Stimulated activated effector memory CD8-positive, alpha-beta T cell treated with anti-CD3 and anti-CD28 coated beads, Interleukin-12 subunit alpha, Interleukin-12 subunit beta, amount 100 ng/mL, for 72 hours (primary cell): ENCODE results near the gene SKAP1.
A peak's percentile ranks its signal among the peaks of the same experiment; 100 is the strongest.

Experiments used
- ATAC-seq: fragments of 150-1000 bp; cut with Tn5 transposase; 2 replicates; pipeline ENCODE4 v1.10.0; 2021
- DNase-seq, 2 donors: peaks; one replicate each; pipeline ENCODE4 v3.0.0; 2021 to 2022; ENCODE audit warnings: low spot score in 2 of 2
- H3K27ac Mint-ChIP-seq: one replicate; pipeline ENCODE4 v1.8.0; 2022; ENCODE audit warnings: mild to moderate bottlenecking, mixed read lengths
- H3K36me3 Mint-ChIP-seq: one replicate; pipeline ENCODE4 v1.8.0; 2022; ENCODE audit warnings: mild to moderate bottlenecking, mixed read lengths
- H3K4me1 Mint-ChIP-seq: one replicate; pipeline ENCODE4 v1.8.0; 2022; ENCODE audit warnings: mixed read lengths
- H3K4me3 Mint-ChIP-seq: one replicate; pipeline ENCODE4 v1.8.0; 2022; ENCODE audit warnings: mild to moderate bottlenecking, mixed read lengths
- H3K9me3 Mint-ChIP-seq: one replicate; pipeline ENCODE4 v1.8.0; 2022; ENCODE audit warnings: mixed read lengths

The SKAP1 gene

DNA sequence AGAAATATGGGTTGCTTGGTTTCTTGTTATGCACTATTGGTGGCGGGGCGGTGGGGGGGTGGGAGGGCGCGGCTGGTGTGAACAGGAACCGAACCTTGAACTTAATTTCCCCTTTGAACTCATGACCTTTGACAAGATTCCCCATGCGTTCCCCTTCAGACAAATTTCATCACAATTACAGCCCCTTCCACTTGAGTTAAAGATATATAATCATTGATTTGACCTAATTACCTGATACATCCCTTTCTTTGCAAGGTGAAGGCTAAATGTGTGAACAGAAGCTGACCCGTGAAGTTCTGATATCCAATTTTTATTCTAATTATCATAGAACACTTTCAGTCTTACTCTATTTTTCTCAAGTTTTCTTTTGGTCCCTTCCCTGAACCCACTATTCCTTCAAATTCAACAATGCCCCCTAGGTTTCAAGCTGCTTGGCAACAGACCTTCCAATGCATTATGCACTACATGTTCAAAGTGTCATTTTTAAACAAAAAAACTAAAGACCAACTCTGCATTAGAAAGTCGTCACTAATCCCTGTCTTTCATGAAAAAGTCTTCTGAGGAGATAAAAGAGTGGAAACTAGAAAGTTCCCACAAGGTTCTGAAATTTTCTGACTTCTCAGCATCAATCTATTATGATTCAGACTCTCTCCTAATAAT is 116.8 kb downstream of the SKAP1 start:
- DNase-seq (no peak), ATAC-seq (no peak)
- H3K9me3 Mint-ChIP-seq: no peaks in the 10 kb centered on the region
- peaks cover 8% of the 10 kb centered on the region for H3K36me3 Mint-ChIP-seq
- H3K27ac Mint-ChIP-seq: no peak overlapping the region
- H3K4me3 Mint-ChIP-seq: no peak overlapping the region
- peaks cover 26% of the 10 kb centered on the region for H3K4me1 Mint-ChIP-seq

DNA sequence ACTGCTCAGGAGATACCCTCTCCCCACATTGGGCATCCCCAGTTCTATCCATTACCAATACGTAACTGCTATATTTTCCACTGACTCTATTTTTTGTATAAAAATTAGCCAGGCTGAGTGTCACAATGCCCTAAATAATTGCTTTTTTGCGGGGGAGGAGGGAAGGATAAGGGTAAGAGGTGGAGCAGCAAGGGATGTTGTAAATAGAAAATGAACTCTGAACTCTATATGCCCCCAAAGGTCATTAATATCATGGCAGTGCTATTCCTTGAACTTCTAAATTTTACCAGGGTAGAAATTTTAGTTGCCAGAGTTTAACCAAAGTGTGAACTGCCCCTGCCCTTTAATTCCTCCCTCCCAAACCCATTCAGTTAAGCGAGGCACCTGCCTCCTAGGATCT is 118.7 kb downstream of the SKAP1 start:
- Mint-ChIP-seq H3K4me1 (peaks cover 26% of the 10 kb centered on the region), H3K9me3 (no peaks in the 10 kb centered on the region), H3K4me3 (no peak overlapping the region), H3K36me3 (peaks cover 12% of the 10 kb centered on the region), H3K27ac (no peak overlapping the region)
- DNase-seq: no peak
- ATAC-seq: no peak

DNA sequence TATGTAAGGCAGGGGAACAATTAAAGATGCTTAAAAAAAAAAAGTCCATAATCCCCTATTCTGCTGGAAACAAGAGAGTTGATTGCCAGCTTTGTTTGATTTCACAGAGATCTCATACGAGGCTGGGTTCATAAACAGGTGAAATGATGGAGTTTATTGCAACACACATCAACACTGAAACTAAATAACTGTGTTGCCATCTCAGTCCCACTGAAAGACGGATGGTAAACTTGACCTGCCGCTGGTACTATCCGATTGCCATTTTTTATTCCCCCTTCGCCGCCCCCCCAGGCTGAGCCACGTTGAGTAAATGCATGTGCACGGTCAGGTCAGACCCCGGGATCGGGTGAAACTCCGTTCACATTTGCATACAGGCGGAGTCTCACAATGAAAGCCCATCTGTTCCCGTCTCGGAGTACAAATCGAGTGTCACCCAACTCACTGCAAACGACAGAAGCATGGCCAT is 119.2 kb downstream of the SKAP1 start:
- Mint-ChIP-seq H3K4me1 (peaks cover 20% of the 10 kb centered on the region), H3K4me3 (no peak overlapping the region), H3K9me3 (no peaks in the 10 kb centered on the region), H3K27ac (no peak overlapping the region), H3K36me3 (peaks cover 7% of the 10 kb centered on the region)
- no peak for ATAC-seq
- no peak for DNase-seq

DNA sequence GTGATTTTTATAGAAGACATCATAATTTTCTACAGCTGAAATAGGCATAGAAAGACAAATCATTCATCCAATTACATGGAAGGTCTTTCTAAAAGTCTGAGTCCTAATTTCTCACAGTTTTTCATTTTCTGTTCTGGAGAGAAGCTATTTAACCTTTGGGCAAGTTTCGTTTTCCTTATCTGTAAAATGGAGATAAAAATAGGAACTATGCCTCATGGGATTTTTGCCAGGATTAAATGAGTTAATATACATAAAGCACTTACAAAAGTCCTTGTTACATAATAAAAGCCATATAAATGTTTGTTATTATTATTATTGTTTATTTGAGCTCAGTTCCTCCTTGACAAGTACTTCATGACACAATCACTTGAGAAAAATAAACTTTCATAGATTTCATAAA is 121.4 kb downstream of the SKAP1 start:
- DNase-seq (no peak), ATAC-seq (no peak)
- no peak overlapping the region for H3K4me3 Mint-ChIP-seq
- H3K36me3 Mint-ChIP-seq: peaks cover 5% of the 10 kb centered on the region
- no peak overlapping the region for H3K27ac Mint-ChIP-seq
- H3K4me1 Mint-ChIP-seq: peaks cover 19% of the 10 kb centered on the region
- H3K9me3 Mint-ChIP-seq: no peaks in the 10 kb centered on the region

GRCh38 chr17:48307814-48308411 is 122.1 kb downstream of the SKAP1 start:
- no peak for DNase-seq
- Mint-ChIP-seq H3K4me3 (no peak overlapping the region), H3K4me1 (peaks cover 13% of the 10 kb centered on the region), H3K36me3 (peaks cover 5% of the 10 kb centered on the region), H3K9me3 (no peaks in the 10 kb centered on the region), H3K27ac (no peak overlapping the region)
- ATAC-seq: peak; percentile 66

- no peak for DNase-seq
- Mint-ChIP-seq H3K27ac (no peak overlapping the region), H3K36me3 (peaks cover 5% of the 10 kb centered on the region), H3K4me3 (no peak overlapping the region), H3K9me3 (no peaks in the 10 kb centered on the region), H3K4me1 (peaks cover 13% of the 10 kb centered on the region)
- no peak for ATAC-seq
Observed at GRCh38 chr17:48307255-48307654, 122.8 kb downstream of the SKAP1 start.

DNA sequence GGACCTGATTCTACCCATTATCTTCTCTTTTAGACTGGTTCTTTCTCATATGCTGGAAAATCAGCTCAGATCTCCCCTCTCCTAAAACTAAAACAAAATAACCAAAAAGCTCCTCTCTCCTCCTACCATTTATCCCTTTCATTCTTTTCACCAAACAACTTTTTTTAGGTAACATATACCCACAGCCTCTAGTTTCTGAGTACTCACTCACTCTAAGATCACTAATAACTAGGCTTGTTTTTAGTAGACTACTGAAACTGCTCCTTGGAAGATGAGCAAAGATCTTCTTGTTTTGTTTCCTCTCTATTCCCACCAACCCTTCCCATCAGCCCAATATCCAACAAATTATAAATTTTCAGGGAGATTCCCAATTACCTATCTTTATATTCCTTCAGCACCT is 129.0 kb downstream of the SKAP1 start:
- DNase-seq (no peak), ATAC-seq (peak; percentile 60)
- no peaks in the 10 kb centered on the region for H3K36me3 Mint-ChIP-seq
- no peaks in the 10 kb centered on the region for H3K9me3 Mint-ChIP-seq
- no peak overlapping the region for H3K4me3 Mint-ChIP-seq
- H3K27ac Mint-ChIP-seq: peak overlapping the region; percentile 38
- peaks cover 36% of the 10 kb centered on the region for H3K4me1 Mint-ChIP-seq

DNA sequence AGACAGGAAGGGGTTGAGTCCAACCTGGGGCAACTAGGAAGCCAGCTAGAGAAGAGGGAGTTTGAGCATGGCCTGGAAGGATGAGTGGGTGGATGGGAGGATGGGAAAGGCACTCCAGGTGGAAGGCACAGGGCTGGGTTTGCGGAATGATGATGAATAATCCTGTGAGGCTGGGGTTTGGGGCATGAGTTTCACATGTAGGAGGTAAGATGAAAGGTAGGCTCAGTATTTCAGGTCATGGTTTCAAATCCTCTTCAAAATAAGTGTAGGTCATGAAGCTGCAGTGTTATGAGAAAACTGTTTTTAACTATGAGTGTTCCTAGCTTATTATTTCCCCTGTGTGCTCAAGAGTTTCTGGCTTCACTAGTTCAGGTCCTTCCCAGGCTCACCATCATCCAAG is 130.3 kb downstream of the SKAP1 start:
- peaks cover 47% of the 10 kb centered on the region for H3K4me1 Mint-ChIP-seq
- H3K4me3 Mint-ChIP-seq: peak overlapping the region; percentile 2
- ATAC-seq (peak; percentile 67), DNase-seq (no peak)
- H3K27ac Mint-ChIP-seq: peak overlapping the region; percentile 38
- H3K9me3 Mint-ChIP-seq: no peaks in the 10 kb centered on the region
- peaks cover 6% of the 10 kb centered on the region for H3K36me3 Mint-ChIP-seq

DNA sequence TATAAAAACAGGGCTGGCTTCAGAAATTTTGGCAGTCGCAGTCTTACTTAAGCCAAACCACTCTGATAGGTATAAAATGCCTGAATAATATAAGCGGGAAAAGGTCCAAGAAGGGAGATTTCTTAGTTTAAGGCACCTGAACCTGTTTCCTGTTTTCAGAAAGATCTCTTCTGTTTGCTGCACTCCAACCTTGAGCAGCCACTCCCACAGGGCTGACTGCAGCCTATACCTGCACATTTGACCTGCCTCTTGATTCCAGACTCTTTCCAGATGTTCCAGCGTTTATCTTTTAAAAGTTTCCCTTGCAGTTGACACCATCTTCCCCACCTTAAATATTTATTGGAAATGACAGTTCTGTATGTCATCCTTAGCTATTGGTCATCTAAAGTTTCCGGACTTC is 132.2 kb downstream of the SKAP1 start:
- ATAC-seq (no peak), DNase-seq (no peak)
- Mint-ChIP-seq H3K9me3 (no peaks in the 10 kb centered on the region), H3K4me3 (no peak overlapping the region), H3K36me3 (peaks cover 6% of the 10 kb centered on the region), H3K4me1 (peaks cover 59% of the 10 kb centered on the region), H3K27ac (peak overlapping the region; percentile 38)

GRCh38 chr17:48296453-48296852 is 133.6 kb downstream of the SKAP1 start:
- Mint-ChIP-seq H3K36me3 (peaks cover 6% of the 10 kb centered on the region), H3K4me1 (peaks cover 61% of the 10 kb centered on the region), H3K9me3 (no peaks in the 10 kb centered on the region), H3K27ac (peak overlapping the region; percentile 95), H3K4me3 (no peak overlapping the region)
- no peak for DNase-seq
- no peak for ATAC-seq

DNA sequence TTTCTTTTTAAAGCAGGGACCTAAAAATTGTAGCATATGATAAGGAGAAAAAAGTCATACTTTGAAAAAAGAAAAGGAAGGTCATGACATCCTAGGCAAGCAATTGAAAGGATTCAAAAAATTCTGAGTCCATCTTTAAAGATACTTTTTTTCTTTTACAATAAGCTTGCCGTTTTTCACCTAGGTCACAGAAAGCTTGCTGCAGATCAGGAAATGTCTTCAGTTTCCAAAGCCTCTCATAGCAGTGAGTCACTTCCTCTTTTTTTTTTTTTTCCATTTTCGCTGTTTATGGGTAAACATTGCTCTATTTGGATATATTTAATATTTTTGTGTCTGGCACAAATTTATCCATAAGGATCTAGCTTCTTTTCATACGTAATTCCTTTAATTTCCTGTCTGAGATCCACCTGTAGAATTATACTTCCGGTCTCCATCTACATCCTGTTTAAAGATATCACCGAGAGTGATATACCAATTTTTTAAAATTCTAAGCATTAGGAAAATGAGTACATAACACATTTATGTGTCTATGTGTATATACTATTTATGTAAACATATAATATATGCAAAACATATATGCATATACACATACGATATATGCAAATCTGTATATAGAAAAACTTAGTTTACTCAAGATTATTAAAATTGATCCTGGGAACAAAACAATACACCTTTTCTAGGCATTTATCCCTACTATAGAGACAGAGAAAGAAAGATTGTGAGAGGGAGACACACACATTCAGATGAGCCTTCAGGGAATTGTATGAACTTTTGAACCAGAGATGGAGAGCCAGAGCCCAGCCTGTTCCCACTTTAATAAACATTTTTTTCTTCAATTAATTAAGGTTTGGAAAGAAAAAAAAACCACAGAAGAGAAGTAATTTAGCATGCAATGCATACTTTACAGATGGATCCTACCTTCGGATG is 134.4 kb downstream of the SKAP1 start:
- Mint-ChIP-seq H3K4me3 (peak overlapping the region; percentile 75), H3K36me3 (peaks cover 14% of the 10 kb centered on the region), H3K27ac (peak overlapping the region; percentile 95), H3K4me1 (peaks cover 53% of the 10 kb centered on the region), H3K9me3 (no peaks in the 10 kb centered on the region)
- DNase-seq (no peak), ATAC-seq (peak; percentile 60)

DNA sequence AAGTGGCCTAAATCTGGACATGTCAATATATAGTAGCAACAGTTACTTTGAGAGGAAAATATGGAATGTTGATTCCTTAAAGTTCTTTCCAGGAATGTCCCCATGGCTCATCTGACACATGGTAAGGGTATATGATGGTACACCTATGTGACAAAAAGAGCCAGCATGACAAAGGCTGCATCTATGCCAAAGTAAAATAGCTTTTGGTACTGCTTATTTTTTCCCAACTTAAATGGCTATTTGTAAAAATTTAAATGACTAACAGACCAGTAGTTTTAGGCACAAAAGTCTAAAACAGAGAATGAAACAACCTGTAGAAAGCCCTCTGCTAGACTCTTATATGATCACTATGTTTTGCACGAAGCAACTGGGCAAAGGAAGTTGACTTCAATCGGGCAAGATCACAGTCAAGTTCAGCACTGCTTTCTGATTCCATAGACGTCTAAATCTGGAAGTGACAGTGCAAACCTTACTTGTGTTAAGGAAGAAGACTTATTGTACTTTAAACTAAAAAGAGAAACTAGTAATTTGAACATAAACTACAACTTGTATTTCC is 135.1 kb downstream of the SKAP1 start:
- DNase-seq (no peak), ATAC-seq (peak; percentile 49)
- Mint-ChIP-seq H3K36me3 (peaks cover 19% of the 10 kb centered on the region), H3K4me1 (peaks cover 52% of the 10 kb centered on the region), H3K27ac (peak overlapping the region; percentile 95), H3K9me3 (no peaks in the 10 kb centered on the region), H3K4me3 (peak overlapping the region; percentile 75)

DNA sequence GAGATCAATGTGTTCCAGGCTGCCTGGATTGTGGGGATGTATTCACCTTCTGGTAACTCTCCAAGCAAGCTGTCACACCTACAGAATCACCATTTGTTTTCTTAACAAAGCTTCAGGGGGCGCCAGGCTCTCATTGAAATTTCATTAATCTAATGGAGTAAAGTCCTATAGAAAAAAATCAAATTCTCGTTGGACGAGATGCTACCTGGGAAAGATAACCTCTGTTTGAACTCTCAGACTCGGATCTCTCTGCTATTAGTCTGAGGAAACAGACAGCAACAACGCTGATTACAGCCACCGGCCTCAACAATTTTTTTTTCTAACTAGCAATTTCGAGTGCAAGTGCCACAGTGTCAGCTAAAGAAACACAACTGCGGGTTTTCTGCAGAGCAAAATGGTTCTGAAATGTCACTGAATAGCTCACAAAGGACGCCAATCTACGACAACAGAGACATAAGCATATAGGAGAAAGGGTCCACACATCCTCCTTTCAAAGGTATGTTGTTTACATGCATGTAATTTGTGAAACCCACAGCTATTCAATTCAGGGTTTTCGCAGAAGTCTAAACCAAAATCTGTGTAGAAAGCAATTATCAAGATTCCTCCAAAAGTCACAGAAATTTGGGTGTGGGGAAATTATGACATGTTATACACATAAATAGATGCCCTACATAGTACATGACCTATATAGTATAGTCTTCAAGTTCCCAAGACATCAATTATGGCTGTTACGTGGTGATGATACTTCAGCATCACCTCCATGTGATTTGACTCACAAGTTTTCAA is 135.8 kb downstream of the SKAP1 start:
- H3K4me3 Mint-ChIP-seq: peak overlapping the region; percentile 75
- no peak for DNase-seq
- H3K4me1 Mint-ChIP-seq: peaks cover 45% of the 10 kb centered on the region
- no peaks in the 10 kb centered on the region for H3K9me3 Mint-ChIP-seq
- peak; percentile 90 for ATAC-seq
- H3K27ac Mint-ChIP-seq: peak overlapping the region; percentile 95
- peaks cover 19% of the 10 kb centered on the region for H3K36me3 Mint-ChIP-seq

DNA sequence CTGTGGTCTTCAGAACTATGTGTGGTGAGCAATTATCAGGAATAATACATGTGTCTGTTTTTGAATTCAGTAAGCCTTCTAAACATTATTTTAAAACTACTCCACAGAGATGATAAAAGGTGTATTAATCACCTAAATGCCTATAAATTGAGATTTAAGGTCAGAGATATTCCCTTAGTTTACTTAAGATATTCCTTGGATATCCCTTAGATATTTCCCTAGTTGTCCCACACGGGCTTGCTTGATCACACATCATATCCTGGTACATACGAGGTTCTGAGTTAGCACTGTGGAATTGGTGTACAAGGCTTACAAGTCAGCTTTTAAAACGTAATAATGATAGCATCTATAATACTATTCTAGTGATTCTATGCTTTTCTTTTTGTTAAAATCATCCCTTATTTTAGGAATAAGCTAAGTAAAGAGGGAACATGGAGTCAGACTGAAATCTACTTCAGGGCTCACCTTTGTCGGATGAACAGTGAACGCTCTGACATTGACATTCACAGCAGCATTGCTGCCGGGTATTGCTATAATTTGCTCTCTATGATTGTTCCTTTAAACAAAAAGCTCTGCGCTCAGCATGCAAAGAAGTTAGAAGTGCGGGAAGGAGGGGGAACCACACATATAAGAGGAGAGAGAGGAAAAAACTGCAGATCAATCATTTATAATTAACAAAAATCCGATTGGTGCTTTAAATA is 136.5 kb downstream of the SKAP1 start:
- DNase-seq (no peak), ATAC-seq (no peak)
- Mint-ChIP-seq H3K4me3 (peak overlapping the region; percentile 75), H3K36me3 (peaks cover 19% of the 10 kb centered on the region), H3K27ac (peak overlapping the region; percentile 95), H3K9me3 (no peaks in the 10 kb centered on the region), H3K4me1 (peaks cover 42% of the 10 kb centered on the region)
